ENCODE measurements around the gene SLC6A18.

SLC6A18 gene

DNA sequence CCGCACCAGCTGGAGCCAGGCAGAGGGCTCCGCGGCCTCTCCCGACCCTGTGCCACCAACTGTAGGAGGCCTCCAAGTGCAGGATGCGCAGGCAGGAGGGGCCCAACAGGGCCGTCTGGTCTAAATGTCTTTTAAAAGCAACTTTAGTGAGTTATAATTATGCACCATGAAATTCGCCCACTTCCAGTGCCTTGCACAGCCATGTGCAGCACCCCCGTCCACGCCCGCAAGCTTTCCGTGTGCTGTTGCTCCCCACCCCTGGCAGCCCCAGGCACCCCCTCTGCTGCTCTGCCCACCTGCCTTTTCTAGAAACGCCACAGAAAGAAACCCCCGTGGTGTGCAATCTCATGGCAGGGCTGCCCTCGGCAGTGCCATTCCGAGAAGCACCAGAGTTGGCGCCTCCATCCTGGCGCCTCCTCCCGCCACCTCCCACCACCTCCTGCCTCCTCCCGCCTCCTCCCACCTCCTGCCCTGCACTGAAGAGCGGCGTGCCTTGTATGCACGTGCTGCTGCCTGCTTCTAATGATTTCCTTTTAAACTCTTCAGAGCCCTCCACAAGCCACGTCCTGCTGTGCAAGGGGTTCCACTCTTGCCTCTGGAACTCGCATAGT lies 7.5 kb upstream of the SLC6A18 start:
- no peak for DNase-seq (ENCODE audit: insufficient read length, low spot score)
- FAIRE-seq: no peak
- TF ChIP-seq CTCF (IDR thresholded peaks at IDR 0.05; ENCODE audit: insufficient read depth, missing control alignments): no peak

- FAIRE-seq (no peak), DNase-seq (ENCODE audit: insufficient read length, low spot score) (no peak)
- TF ChIP-seq CTCF (IDR thresholded peaks at IDR 0.05; ENCODE audit: insufficient read depth, missing control alignments): no peak
These were observed 6.7 kb upstream of the SLC6A18 start for GRCh38 chr5:1218351-1219080.

DNA sequence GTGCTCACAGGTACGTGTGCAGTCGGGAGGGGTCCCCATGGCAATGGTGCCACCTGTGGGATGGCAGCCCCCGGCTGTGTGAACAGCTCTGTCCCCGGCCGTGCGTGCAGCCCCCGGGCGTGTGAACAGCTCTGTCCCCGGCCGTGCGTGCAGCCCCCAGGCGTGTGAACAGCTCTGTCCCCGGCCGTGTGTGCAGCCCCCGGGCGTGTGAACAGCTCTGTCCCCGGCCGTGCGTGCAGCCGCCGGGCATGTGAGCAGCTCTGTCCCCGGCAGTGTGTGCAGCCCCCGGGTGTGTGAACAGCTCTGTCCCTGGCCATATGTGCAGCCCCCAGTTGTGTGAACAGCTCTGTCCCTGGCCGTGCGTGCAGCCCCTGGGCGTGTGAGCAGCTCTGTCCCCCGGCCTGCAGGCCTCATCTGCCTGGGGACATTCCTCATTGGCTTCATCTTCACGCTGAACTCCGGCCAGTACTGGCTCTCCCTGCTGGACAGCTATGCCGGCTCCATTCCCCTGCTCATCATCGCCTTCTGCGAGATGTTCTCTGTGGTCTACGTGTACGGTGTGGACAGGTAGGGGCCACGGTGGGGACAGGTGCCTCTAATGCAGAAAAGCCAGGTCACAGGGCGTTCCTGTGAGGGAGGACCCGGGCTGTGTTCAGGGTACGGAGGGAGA lies 5.9 kb upstream of the SLC6A18 start:
- DNase-seq (ENCODE audit: insufficient read length, low spot score) (no peak), FAIRE-seq (no peak)
- no peak for TF ChIP-seq CTCF (IDR thresholded peaks at IDR 0.05; ENCODE audit: insufficient read depth, missing control alignments)

DNA sequence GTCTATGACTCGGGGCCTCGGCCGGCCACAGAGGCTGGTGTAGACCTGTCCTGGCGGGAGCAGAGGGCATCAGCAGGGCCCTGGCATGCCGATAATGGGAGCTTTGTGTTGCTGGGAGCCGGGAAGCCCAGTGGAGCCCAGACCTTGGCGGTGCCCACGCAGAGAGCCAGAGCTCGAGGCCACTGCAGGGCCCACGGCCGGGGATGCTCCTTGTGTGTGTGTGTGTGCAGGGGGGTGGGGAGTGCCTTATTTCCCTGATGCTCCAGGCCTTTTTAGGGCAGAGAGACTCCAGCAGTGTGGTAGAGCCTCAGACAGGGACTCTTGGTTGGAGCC lies 5.4 kb upstream of the SLC6A18 start:
- no peak for DNase-seq (ENCODE audit: insufficient read length, low spot score)
- no peak for TF ChIP-seq CTCF (IDR thresholded peaks at IDR 0.05; ENCODE audit: insufficient read depth, missing control alignments)
- no peak for FAIRE-seq

GRCh38 chr5:1220351-1220750 lies 4.8 kb upstream of the SLC6A18 start:
- TF ChIP-seq CTCF (IDR thresholded peaks at IDR 0.05; ENCODE audit: insufficient read depth, missing control alignments): no peak
- DNase-seq (ENCODE audit: insufficient read length, low spot score) (no peak), FAIRE-seq (no peak)

DNA sequence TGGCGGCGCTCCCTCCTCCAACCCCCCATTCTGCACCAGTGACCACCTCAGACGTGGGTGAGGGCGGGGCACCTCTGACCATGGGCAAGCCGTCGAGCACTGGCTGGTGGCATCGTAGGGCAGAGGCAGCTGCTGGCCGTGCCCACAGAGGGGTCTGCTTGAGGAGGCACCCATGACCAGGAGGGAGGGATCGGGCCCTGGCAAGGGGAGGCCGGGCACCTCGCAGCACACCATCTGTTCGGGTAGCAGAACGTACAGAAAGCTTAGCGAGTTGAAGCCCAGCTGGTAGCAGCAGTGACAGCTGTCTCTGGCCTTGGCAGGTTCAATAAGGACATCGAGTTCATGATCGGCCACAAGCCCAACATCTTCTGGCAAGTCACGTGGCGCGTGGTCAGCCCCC lies 4.3 kb upstream of the SLC6A18 start:
- TF ChIP-seq CTCF (IDR thresholded peaks at IDR 0.05; ENCODE audit: insufficient read depth, missing control alignments): no peak
- FAIRE-seq: no peak

GRCh38 chr5:1221721-1222120 lies 3.5 kb upstream of the SLC6A18 start:
- FAIRE-seq (no peak), DNase-seq (ENCODE audit: insufficient read length, low spot score) (no peak)
- TF ChIP-seq CTCF (IDR thresholded peaks at IDR 0.05; ENCODE audit: insufficient read depth, missing control alignments): no peak

More for the DNA sequence above, 4.3 kb upstream of the SLC6A18 start:
- no peak for DNase-seq (ENCODE audit: insufficient read length, low spot score)
